Hepatocyte (in vitro differentiated cells): ENCODE data around the gene RPAP3. TPM values are rescaled to one million over a fixed set of nuclear protein-coding genes. Genes with fewer than 3 reads are reported as not detected.

Source experiments
- DNase-seq: peaks from one replicate; pipeline ENCODE4 v3.0.0-alpha.2; 2016; ENCODE audit warnings: low spot score
- H2AFZ ChIP-seq: fragments of 200-600 bp; sonication (generic); 2 replicates; pipeline ENCODE4 v1.6.0; 2016; ENCODE audit warnings: antibody characterized with exemption, mild to moderate bottlenecking
- H3K27ac ChIP-seq: fragments of 200-600 bp; sonication (generic); 2 replicates; pipeline ENCODE4 v1.5.1; 2016; ENCODE audit warnings: mild to moderate bottlenecking
- H3K27me3 ChIP-seq: fragments of 200-600 bp; sonication (generic); 2 replicates; pipeline ENCODE4 v1.6.1; 2016
- H3K36me3 ChIP-seq: fragments of 200-600 bp; sonication (generic); replicated peaks from 2 replicates; pipeline ENCODE4 v1.5.1; 2016; ENCODE audit warnings: low read depth; ENCODE audit not compliant: insufficient read depth
- H3K4me1 ChIP-seq: fragments of 200-600 bp; sonication (generic); 2 replicates; pipeline ENCODE4 v1.5.1; 2016; ENCODE audit warnings: mild to moderate bottlenecking, moderate library complexity; ENCODE audit not compliant: insufficient read depth
- H3K4me2 ChIP-seq: fragments of 200-600 bp; sonication (generic); 2 replicates; pipeline ENCODE4 v1.6.0; 2016
- H3K4me3 ChIP-seq: fragments of 200-600 bp; sonication (generic); 2 replicates; pipeline ENCODE4 v1.5.1; 2016; ENCODE audit warnings: mild to moderate bottlenecking
- H3K79me2 ChIP-seq: fragments of 200-600 bp; sonication (generic); 2 replicates; pipeline ENCODE4 v1.6.0; 2017; ENCODE audit warnings: mild to moderate bottlenecking
- H3K9me2 ChIP-seq: fragments of 200-600 bp; sonication (generic); replicated peaks from 2 replicates; pipeline ENCODE4 v1.6.0; 2017; ENCODE audit warnings: mild to moderate bottlenecking; ENCODE audit not compliant: insufficient read depth
- H3K9me3 ChIP-seq: fragments of 200-600 bp; sonication (generic); 2 replicates; pipeline ENCODE4 v1.5.1; 2016; ENCODE audit warnings: low read depth, mild to moderate bottlenecking
- H4K20me1 ChIP-seq: fragments of 200-600 bp; sonication (generic); 2 replicates; pipeline ENCODE4 v1.6.0; 2016; ENCODE audit warnings: mild to moderate bottlenecking; ENCODE audit not compliant: insufficient read depth, poor library complexity, severe bottlenecking
- CTCF ChIP-seq: fragments of 200-600 bp; sonication (generic); IDR thresholded peaks from 2 replicates; pipeline ENCODE4 v1.5.1; 2016; ENCODE audit warnings: antibody characterized with exemption, mild to moderate bottlenecking; ENCODE audit not compliant: poor library complexity
- EZH2 ChIP-seq: fragments of 200-600 bp; sonication (generic); IDR thresholded peaks from 2 replicates; pipeline ENCODE4 v1.6.1; 2016; ENCODE audit warnings: antibody characterized with exemption, mild to moderate bottlenecking, borderline replicate concordance
- EZH2phosphoT487 ChIP-seq: fragments of 200-600 bp; sonication (generic); IDR thresholded peaks from one replicate; pipeline ENCODE4 v1.6.1; 2018; ENCODE audit warnings: antibody characterized with exemption, mild to moderate bottlenecking, low read depth, moderate library complexity; ENCODE audit not compliant: unreplicated experiment, severe bottlenecking
- WGBS: methylation state at CpG from one replicate; pipeline ENCODE4 v1.1.6; 2016; ENCODE audit warnings: low lambda C conversion rate; ENCODE audit errors: missing lambda C conversion rate; 5-methylcytosine and 5-hydroxymethylcytosine counted together
- polyA plus RNA-seq: library from polyadenylated mRNA; unstranded; fragments of >200 nt; fragmentation: Nextera tagmentation; extraction: Ambion mirVana; gene quantifications from 2 replicates; pipeline ENCODE4 v1.2.1, GENCODE V29; 2016
- total RNA-seq: library from RNA; depleted of rRNA; stranded (reverse); fragments of >200 nt; gene quantifications from 2 replicates; pipeline ENCODE4 v1.2.3, GENCODE V29; 2014

RPAP3 gene
- total and polyA plus RNA-seq, 2 experiments from 2014 or later: 21.7 to 23.4 TPM

GRCh38 chr12:47748507-47748828 is 42.6 kb upstream of the RPAP3 start:
- Histone ChIP-seq H3K4me1 (peaks cover 8% of the 10 kb centered on the region), H3K79me2 (no peaks in the 10 kb centered on the region), H3K4me2 (no peak overlapping the region), H3K27me3 (no peaks in the 10 kb centered on the region), H3K36me3 (no peaks in the 10 kb centered on the region), H2AFZ (no peak overlapping the region), H3K4me3 (no peak overlapping the region), H4K20me1 (no peaks in the 10 kb centered on the region), H3K27ac (no peak overlapping the region), H3K9me2 (no peaks in the 10 kb centered on the region), H3K9me3 (no peaks in the 10 kb centered on the region)
- TF ChIP-seq EZH2phosphoT487 (no peak), EZH2 (no peak), CTCF (no peak)
- 88% methylated on average over 1 of the region's 1 CpG for WGBS
- DNase-seq: no peak

- no peaks in the 10 kb centered on the region for H3K27me3 ChIP-seq
- no peaks in the 10 kb centered on the region for H3K79me2 ChIP-seq
- no peak for TF ChIP-seq EZH2phosphoT487
- no peak for TF ChIP-seq CTCF
- no peak for TF ChIP-seq EZH2
- WGBS: 95% methylated on average over 12 of the region's 14 CpGs
- DNase-seq: no peak
- H4K20me1 ChIP-seq: no peaks in the 10 kb centered on the region
- no peak overlapping the region for H2AFZ ChIP-seq
- H3K4me1 ChIP-seq: peaks cover 1% of the 10 kb centered on the region
- no peak overlapping the region for H3K27ac ChIP-seq
- no peaks in the 10 kb centered on the region for H3K36me3 ChIP-seq
- no peak overlapping the region for H3K4me2 ChIP-seq
- H3K9me2 ChIP-seq: no peaks in the 10 kb centered on the region
- no peaks in the 10 kb centered on the region for H3K9me3 ChIP-seq
- no peak overlapping the region for H3K4me3 ChIP-seq
Measured at GRCh38 chr12:47747596-47748506, 42.0 kb upstream of the RPAP3 start.

- H3K27me3 ChIP-seq: no peaks in the 10 kb centered on the region
- H3K9me2 ChIP-seq: no peaks in the 10 kb centered on the region
- DNase-seq: no peak
- no peak for TF ChIP-seq EZH2phosphoT487
- no peak for TF ChIP-seq CTCF
- TF ChIP-seq EZH2: no peak
- H3K27ac ChIP-seq: no peak overlapping the region
- no peaks in the 10 kb centered on the region for H4K20me1 ChIP-seq
- H3K4me1 ChIP-seq: no peaks in the 10 kb centered on the region
- WGBS: 78% methylated on average over 4 of the region's 4 CpGs
- H3K9me3 ChIP-seq: no peaks in the 10 kb centered on the region
- no peak overlapping the region for H2AFZ ChIP-seq
- no peak overlapping the region for H3K4me2 ChIP-seq
- no peak overlapping the region for H3K4me3 ChIP-seq
- no peaks in the 10 kb centered on the region for H3K79me2 ChIP-seq
- no peaks in the 10 kb centered on the region for H3K36me3 ChIP-seq
Measured at GRCh38 chr12:47747126-47747525, 41.3 kb upstream of the RPAP3 start.
